GM18867 (cell line): ENCODE results near the gene AKIRIN2.
A peak's percentile ranks its signal among the peaks of the same experiment; 100 is the strongest.

ENCODE experiments used
- ATAC-seq: cut with Tn5 transposase; IDR thresholded peaks from one replicate; pipeline ENCODE4 v1.9.1; 2021; ENCODE audit warnings: mild to moderate bottlenecking, moderate library complexity; ENCODE audit not compliant: unreplicated experiment

Gene AKIRIN2

DNA sequence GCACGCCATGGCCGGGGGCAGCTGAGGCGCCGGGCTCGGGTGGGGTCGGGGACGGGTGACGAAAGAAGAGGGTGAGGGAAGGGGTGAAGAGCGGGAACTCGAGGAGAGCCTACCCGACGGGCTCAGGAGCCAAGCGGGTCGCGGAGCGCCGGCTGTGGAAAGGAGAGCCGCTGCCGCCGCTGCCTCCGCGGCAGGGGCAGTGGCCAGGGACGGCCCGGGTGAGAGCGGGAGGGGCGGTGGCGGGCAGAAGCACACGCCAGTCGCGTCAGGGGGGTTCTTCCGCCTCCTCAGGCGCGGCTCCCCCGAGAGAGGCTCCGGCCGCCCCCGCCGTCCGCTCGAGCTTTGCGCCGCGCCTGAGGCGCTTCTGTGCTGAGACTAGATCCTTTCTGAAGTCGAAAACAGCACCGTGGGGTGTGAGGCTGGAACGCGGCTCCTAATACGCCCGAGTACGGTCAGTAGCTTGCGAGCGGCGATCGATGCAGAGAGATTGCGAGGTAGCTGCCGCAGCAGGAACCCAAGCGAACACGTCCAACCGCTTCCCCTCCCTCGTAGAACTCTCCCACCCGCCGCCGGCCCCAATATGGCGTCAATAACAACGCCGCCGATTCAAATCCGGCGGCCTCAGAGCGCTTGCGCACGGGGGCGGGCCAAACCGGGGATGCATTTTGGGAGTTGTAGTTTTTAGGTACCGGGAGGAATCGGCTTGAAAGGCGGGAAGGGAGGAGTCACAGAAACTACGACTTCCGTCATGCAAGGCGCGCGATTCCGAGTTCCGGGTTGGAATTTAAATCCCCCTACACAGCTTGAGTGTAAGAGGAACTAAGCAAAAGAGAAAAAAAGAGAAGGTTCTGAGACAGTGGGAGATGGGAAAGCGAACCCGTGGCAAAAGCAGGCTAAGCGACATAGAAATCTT, at the start of gene AKIRIN2:
Gene AKIRIN2, minus strand, starts transcription at position 558 of the 913 bp plus-strand sequence. Its CDS starts 549 bp downstream, at position 9.
- ATAC-seq, result peak; percentile 72

DNA sequence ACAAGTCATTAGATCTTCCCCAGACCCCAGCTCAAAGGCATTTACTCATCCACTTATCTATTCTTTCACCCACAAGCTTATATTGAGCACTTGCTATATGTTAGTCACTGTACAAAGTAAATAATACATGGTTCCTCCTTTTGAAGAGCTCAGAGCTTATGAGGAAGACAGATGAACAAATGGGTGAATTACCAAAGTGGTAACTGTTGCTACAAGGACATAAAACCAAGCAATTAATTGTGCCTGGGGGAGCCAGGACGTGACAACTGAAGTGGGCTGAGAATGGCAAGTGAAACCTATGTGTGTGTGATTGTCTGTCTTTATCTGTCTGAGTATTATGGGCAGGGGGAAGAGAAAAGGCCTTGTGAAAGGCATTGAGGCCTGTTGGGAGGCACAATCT, 45.6 kb upstream of the AKIRIN2 start:
- no peak for ATAC-seq

DNA sequence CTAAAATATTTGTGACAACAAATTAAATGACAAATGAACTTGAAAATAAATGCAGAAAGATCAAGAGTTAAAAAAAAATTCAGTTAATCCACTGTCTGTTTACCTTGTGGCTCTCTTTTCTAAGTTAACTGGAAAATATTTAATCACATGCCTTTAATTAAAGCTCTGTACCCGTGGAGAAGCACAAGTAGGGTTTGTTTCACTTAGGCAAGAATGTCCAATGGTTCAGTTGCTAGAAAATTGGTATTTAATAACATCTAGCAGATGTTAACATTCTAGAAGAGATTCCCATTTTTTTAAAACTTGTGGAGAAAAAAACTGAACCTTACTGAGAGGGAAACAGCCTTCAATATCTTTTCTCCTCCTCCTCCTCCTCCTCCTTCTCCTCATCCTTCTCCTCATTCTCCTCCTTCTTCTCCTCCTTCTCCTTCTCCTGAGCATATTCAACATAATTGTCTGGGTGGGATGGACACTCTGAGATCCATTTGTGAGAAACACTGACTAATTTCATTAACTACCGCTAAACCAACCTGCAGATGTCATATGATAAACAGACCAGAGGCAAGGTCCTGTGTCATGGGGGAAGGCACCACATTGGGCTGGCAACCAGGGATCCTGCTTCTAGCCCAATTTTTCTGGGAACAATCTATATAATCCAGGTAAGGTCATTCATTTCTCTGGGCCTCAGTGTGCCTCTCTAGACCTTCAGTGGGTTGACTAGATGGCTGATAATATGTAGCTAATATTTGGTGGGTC, 44.1 kb upstream of the AKIRIN2 start:
- no peak for ATAC-seq

DNA sequence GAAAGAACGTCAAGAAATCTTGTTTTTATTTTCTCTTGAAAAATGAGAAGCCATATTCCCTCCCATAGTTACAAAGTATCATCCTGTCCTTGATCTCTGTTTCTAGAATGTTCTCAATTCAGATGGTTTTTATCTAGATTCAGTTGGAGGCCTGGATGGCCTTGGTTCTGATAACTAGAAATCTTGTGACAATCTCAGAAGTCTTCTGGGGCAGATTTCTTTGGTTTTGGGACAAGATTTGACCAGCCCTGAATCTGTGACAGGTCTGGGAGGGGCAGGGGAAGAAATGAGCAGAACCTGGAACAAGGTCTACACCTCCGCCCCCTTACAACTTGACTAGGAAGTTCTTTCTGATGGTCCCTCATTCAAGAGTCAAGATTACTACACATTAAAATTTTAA, 41.4 kb upstream of the AKIRIN2 start:
- ATAC-seq, result no peak

DNA sequence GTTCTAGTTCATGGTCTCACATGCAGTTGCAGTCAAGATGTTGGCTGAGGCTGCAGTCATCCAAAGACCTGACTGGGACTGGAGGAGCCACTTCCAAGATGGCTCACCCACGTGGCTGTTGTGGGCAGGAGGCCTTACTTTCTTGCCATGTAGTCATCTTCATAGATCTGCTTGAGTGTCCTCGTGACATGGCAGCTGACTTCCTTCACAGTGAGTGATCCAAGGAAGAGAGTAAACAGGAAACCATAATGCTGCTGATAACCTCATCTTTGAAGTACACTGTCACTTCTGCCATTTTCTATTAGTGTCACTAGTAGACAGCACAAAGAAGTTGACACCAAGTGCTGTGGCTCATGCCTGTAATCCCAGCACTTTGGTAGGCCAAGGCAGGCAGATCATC, 40.1 kb upstream of the AKIRIN2 start:
- peak; percentile 43 for ATAC-seq

DNA sequence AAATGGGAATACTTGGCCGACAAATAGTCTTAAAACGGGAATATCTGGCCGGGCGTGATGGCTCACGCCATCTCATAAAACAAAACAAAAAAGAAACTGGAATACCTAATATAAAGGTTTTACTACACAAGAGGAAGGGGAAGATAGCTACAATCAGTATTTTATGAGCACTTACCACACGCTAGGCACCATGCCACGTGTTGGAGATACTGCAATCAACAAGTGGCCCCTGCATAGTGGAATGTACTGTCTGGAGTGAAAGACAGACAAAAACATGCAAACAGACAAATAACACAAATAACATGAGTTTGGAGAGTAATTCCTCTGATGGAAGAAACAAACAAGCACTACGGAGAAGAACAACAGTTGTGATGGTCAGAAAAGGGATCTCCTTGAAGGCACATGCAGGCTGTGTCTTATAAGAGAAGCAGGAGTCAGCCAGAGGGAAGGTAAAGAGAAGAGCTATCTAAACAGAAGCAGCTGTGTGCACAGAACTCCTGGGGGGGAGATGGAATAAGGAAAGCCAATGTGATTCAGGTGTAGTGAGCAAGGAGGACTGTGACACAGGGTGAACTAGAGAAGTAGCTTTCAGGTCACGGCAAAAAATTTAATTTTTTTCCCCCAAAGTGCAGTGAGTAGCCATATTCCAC, 39.1 kb upstream of the AKIRIN2 start:
- ATAC-seq, result no peak

DNA sequence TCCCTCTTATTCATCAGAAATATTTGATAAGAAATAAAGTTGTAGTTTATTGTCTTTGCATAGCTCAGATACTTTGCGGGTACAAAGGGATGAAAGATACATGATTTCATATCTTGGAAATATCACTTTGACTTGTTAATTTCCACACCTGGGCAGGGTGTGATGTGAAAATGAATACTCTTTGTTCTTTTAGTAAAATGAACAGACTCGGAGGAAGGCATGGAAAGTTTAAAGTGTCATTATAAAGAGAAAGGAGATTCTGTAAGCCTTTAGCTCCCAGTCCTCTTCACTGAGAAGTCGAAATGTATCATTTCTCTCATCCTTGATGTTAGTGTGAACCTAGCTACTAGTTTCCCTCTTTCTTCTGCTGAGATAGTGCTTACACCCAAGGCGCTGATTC, 36.7 kb upstream of the AKIRIN2 start:
- ATAC-seq, result peak; percentile 55

DNA sequence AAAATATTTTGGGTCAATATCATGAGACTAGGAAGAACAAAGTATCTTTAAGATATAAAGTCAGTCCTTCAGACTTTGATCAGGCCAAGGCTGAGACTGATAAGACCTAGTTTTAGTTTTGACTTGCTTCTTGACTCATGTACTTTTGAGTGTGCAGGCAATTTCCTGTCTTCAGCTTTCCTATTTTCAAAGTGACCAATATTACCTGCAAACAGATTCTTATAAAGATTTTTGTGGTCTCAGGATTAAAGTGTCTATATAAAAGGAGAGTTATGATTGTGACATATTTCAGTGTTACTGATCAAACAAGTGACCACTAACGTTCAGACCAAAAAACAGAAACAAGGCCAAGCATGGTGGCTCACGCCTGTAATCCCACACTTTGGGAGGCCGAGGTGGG, 36.0 kb upstream of the AKIRIN2 start:
- ATAC-seq, result peak; percentile 46

DNA sequence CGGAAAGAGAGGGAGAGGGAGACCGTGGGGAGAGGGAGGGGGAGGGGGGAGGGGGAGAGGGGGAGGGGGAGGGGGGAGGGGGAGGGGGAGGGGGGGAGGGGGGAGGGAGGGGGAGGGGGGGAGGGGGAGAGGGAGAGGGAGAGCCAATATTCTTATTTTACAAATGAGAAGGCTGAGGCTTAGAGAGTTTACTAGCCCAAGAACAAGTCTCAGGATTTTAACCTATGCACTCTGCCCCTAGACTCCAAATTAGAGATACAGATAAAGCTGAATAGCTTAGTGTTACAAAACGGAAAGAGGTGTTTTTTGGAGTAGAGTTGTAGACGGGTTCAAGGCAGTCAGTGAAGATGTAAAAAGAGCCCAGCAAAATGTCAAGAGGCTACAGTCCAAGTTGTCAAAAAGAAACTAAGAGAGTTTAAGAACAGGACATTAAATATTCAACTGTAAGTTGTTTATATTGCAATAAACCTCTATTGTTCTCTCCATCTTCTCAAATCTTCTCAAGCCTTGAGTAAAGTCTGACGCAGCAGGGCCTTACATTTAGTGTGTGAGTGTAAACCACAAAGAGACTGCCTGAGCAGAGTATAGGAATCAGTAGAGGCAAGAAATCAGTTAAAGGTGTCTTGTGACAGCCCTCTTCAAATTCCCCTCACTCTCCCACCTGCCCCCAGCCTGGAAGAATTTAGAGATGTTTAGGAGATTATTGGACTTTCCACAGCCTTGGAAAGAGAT, 34.9 kb upstream of the AKIRIN2 start:
- no peak for ATAC-seq

DNA sequence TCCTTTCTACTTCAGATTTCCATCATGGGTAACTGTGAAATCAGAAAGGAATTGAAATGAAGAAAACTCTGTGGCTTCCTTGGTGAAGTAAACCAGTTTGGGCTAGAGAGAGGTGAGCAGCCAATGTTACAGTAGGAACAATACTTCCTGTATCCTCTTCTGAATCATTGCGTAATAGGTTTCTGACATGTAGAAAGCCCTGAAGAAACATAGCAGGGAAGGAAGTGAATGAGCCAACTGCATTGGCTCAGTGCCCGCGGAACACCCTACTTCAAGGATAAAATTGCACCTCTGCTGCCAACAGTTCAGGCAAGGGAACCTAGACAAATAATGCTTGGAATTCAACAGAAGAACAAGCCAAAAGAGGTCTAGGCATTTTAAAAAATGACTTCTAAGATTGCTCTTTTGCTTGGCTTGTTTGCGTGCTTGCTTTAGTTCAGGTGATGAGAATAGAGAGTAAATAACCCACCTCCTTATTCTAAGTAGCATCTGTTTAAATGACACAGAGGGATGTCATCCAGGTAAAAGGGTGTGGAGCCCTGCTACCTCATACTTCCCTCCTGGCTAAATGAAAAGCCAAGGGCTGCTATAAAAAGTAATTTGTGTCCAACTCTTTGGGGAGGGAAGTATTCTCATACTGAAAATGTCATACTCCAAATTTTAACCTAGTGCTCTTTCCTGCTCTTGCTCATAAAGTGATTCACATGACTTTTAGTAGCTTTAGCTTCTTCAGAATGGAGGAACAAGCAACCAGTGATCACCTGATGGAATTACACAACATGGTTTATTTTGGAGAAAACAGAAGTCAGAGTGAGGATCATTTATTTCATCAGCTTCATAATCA, 30.0 kb upstream of the AKIRIN2 start:
- peak; percentile 36 for ATAC-seq

DNA sequence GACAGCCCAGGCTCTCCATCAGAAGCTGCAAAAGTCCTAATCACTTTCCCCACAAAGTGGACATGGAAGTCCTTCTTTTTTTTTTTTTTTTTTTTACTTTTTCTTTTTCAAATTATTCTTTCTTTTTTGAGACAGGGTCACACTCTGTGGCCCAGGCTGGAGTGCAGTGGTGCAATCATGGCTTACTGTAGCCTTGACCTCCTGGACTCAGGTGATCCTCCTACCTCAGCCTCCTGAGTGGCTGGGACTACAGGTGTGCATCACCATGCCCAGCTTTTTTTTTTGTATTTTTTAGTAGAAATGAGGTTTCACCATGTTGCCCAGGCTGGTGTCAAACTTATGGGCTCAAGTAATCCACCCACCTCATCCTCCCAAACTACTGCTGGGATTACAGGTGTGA, 29.0 kb upstream of the AKIRIN2 start:
- ATAC-seq, result no peak

DNA sequence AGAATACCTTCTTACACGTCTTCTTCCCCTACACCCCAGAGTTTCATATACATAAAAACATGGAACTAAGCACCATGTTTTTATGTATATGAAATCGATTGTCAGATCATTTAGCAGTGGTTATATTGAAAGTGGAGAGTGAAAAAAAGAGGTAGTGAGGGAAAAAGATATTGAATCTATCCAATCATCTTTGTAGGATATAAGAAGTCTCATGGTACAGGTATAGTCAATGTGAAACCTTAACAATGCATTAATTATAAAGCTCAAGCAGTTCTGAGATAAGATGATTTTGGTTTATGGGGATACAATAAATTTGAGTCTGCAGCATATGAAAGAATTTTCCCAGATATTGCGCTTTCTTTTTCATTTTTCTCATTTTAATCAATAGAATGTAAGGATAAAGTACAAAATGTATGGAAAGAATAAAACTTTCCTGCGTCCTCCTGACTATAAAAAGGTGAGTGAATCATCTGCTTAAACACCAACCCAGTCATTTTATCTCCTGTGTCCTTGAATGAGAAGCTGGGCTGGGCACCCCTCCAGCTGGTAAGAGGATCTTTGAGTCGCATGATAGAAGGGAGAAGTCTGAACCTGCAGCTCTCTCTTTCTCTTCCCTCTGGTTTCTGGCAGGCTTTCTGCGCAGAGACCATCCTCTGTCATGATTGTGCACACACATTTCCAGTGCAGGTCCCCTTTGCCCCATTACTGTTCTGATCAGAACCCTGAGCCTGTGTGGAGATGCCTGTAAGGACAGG, 28.1 kb upstream of the AKIRIN2 start:
- ATAC-seq, result no peak

DNA sequence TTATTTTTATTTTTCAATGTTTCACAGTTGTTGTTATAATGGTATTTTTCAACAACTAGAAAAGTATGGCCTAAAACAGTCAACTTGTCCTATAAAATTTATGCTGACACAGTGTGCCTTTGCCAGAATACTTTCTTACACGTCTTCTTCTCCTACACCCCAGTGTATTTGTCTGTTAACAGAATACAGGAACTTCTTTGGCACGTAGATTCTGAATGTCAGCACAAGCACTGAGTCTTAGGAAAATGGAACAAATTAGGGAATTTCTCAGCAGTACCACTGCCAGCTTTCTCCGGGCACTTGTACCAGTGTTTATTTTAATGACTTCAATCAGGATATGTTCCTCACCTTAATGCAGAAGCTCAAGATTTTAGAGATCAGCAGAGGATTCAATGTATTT, 26.7 kb upstream of the AKIRIN2 start:
- no peak for ATAC-seq

DNA sequence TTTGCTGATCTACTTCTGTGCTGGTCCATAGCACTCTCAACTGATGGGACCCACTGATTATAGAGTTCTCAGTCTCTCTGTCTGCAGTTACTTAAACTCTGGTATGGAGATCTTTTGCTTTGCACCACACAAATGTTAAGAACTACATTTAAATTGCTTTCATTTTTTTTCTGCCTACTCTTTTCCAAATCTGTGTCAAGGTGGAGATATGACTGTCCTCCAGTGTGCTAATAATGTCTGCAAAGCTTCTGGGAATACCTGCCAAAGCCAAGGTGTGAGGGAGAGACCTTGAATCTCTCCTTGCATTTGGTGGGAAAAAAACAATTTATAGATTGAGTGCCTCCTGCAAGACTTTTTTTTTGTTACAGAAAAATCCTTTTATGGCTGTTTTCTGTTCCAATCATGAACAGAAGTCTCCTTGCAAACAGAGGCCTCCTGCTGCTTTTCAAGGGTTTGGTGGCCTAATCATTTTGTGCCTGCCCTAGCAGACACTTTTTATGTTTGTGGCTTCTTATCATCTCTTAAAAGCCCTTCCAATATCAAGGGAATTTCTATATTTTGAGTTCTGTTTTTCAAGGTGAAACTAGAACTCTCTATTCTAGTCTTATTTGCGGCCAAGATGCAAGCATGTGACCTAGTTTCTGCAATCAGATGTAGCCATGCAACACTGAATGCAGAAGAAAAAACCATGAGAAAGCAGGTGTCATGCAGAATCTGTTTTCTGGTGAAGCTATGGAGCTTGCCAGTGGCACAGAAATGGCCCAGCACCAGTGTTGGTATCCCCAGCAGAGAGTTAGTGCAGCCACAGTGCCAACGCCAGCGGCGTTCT, 23.2 kb upstream of the AKIRIN2 start:
- peak; percentile 83 for ATAC-seq

DNA sequence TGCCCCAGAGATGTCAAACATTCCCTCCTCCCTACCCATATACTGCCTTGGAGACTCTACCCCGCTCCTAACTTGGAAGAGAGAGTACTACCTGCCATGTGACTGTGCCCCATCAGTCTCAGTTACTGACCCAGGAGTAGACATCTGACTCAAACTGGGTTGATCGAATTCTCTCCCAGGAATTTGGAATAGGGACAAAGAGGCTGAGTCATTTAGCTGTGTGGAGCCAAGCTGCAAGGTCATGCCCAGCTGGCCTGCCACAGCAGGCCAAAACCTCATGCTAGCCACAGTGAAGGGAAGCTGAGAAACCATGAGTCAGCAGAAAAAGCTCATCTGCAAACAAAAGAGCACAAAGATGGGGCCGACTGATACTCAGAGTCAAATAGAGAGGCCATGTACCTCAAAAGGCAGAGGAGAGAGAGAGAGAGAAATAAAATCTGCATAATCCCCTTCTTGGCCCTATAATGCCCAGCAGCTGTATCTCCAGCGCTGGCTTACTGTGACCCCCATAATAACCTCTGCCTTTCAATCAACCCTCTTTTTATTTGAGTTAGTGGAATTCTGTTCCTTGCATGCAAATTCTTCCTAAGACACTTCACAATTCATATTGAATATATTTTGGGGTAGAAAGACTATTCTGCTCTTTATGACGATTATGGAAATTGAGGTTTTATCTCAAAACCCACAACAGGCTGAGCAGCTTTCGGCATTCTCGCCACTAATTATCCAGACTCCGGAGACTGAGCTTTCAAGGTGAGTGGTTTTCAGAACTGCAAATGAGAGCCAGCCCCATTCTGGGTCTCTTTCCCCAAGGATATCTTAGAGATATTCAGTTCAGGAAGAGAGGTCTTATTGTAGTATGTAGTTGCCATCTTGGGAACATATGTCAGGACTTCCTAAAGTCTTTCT, 21.4 kb upstream of the AKIRIN2 start:
- ATAC-seq, result peak; percentile 42

DNA sequence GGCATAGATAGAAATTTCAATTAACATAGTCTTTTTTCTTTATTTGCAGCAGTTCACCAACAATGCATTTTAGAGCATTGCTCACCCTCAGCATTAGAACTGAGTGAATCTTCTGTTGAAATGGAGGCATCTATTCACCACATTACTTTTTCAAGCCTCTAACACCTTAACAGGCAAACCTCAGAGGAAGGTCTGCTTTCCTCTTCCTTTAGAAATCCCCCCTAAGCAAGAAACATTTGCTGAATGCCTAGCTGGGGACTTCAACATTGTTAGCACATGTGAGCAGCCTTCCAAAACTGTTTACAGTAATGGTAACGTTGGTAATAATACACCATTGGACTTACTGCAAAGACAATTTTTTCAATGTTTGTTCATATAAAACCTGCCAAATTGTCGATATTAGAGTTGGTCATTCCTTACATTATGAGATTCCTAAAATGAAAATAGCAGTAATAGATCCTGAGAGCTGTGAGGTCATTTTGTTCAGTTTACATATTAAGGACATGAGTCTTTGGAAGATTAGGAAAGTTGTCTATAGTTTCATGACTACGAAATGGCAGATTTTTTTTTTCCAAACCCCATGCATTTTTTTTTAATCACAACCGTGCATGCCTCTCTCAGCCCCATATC, 20.6 kb upstream of the AKIRIN2 start:
- ATAC-seq, result no peak

DNA sequence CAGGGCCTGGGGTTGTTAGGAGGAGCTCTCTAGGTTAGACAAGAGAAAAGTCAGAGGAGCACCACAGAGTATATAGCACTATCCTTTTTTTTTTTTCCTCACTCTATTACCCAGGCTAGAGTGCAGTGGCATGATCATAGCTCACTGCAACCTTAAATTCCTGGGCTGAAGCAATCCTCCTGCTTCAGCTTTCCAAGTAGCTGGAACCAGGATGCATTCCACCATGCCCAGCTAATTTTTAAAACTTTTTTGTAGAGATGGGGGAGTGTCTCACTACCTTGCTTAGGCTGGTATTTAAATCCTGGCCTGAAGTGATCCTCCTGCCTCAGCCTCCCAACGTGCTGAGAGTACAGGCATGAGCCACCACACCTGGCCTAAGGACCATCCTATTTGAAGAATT, 19.3 kb upstream of the AKIRIN2 start:
- no peak for ATAC-seq
